Neural cell (in vitro differentiated cells): ENCODE measurements around the gene SNRPA1. TPM values are rescaled to one million over a fixed set of nuclear protein-coding genes. Genes with fewer than 3 reads are reported as not detected.

ENCODE experiments used
- H2AFZ ChIP-seq: fragments of 200-600, 300-800 bp; sonication (generic), shearing (Covaris generic); 2 replicates; pipeline ENCODE4 v1.6.0; 2014; ENCODE audit warnings: low read depth, mild to moderate bottlenecking, antibody characterized with exemption, low read length, moderate library complexity
- H3F3A ChIP-seq: fragments of 200-600 bp; shearing (Covaris generic); 2 replicates; pipeline ENCODE4 v1.6.1; 2016; ENCODE audit warnings: mild to moderate bottlenecking, moderate library complexity, mixed read lengths, antibody characterized with exemption, low read length; ENCODE audit not compliant: insufficient read depth, poor library complexity, severe bottlenecking
- H3K27ac ChIP-seq: fragments of 200-600, 300-800 bp; sonication (generic), shearing (Covaris generic); 2 replicates; pipeline ENCODE4 v1.5.1; 2014; ENCODE audit warnings: mild to moderate bottlenecking, low read length, moderate library complexity
- H3K27me3 ChIP-seq: fragments of 300-800, 200-600 bp; sonication (generic), shearing (Covaris generic); 2 replicates; pipeline ENCODE4 v1.6.0; 2014; ENCODE audit warnings: mild to moderate bottlenecking, low read depth, low read length, moderate library complexity; ENCODE audit not compliant: insufficient read depth
- H3K36me3 ChIP-seq: fragments of 300-800, 200-600 bp; sonication (generic), shearing (Covaris generic); 2 replicates; pipeline ENCODE4 v1.5.1; 2014; ENCODE audit warnings: mild to moderate bottlenecking, antibody characterized with exemption, low read length, moderate library complexity; ENCODE audit not compliant: insufficient read depth
- H3K4me2 ChIP-seq: fragments of 300-800, 200-600 bp; sonication (generic), shearing (Covaris generic); 2 replicates; pipeline ENCODE4 v1.6.0; 2014; ENCODE audit warnings: mild to moderate bottlenecking, low read length
- H3K4me3 ChIP-seq: fragments of 300-800, 200-600 bp; sonication (generic), shearing (Covaris generic); 2 replicates; pipeline ENCODE4 v1.5.1; 2014; ENCODE audit warnings: mild to moderate bottlenecking, low read length, moderate library complexity
- H3K79me2 ChIP-seq: fragments of 200-600 bp; shearing (Covaris generic); replicated peaks from 2 replicates; pipeline ENCODE4 v1.6.0; 2014; ENCODE audit warnings: mild to moderate bottlenecking, low read length, moderate library complexity; ENCODE audit not compliant: insufficient read depth
- H3K9ac ChIP-seq: fragments of 300-800, 200-600 bp; sonication (generic), shearing (Covaris generic); 2 replicates; pipeline ENCODE4 v1.6.1; 2016; ENCODE audit warnings: mild to moderate bottlenecking, low read length, mixed read lengths
- H3K9me2 ChIP-seq: fragments of 200-600 bp; shearing (Covaris generic); 2 replicates; pipeline ENCODE4 v1.6.1; 2016; ENCODE audit warnings: mild to moderate bottlenecking, low read length, mixed read lengths; ENCODE audit not compliant: insufficient read depth
- H3K9me3 ChIP-seq: fragments of 200-600, 300-800 bp; sonication (generic), shearing (Covaris generic); 2 replicates; pipeline ENCODE4 v1.6.1; 2016; ENCODE audit warnings: mild to moderate bottlenecking, mixed run types, low read length, moderate library complexity, mixed read lengths
- H4K20me1 ChIP-seq: fragments of 200-600 bp; shearing (Covaris generic); 2 replicates; pipeline ENCODE4 v1.6.1; 2016; ENCODE audit warnings: mild to moderate bottlenecking, mixed run types; ENCODE audit not compliant: insufficient read depth
- CTCF ChIP-seq: fragments of 450-650 bp; IDR thresholded peaks from 2 replicates; pipeline ENCODE4 v1.5.1; 2014; ENCODE audit warnings: antibody characterized with exemption, mild to moderate bottlenecking, moderate library complexity; ENCODE audit not compliant: poor library complexity, severe bottlenecking
- EP300 ChIP-seq: fragments of 450-650 bp; conservative IDR thresholded peaks from 2 replicates; pipeline ENCODE4 v1.6.1; 2014; ENCODE audit warnings: antibody characterized with exemption, mild to moderate bottlenecking, moderate library complexity; ENCODE audit not compliant: poor library complexity, severe bottlenecking
- EZH2 ChIP-seq: fragments of 200-600, 300-800 bp; shearing (Covaris generic), sonication (generic); IDR thresholded peaks from 2 replicates; pipeline ENCODE4 v1.6.1; 2014; ENCODE audit warnings: antibody characterized with exemption, low read length, borderline replicate concordance, mild to moderate bottlenecking; ENCODE audit not compliant: insufficient read depth, poor library complexity, severe bottlenecking
- MXI1 ChIP-seq: fragments of 450-650 bp; conservative IDR thresholded peaks from 2 replicates; pipeline ENCODE4 v1.6.1; 2014; ENCODE audit warnings: antibody characterized with exemption, mild to moderate bottlenecking; ENCODE audit not compliant: poor library complexity, severe bottlenecking
- POLR2AphosphoS5 ChIP-seq: IDR thresholded peaks from 2 replicates; pipeline ENCODE4 v1.6.1; 2012
- RAD21 ChIP-seq: fragments of 450-650 bp; conservative IDR thresholded peaks from 2 replicates; pipeline ENCODE4 v1.6.1; 2014; ENCODE audit warnings: antibody characterized with exemption, mild to moderate bottlenecking, moderate library complexity
- REST ChIP-seq: IDR thresholded peaks from 2 replicates; pipeline ENCODE4 v1.6.1; 2012; ENCODE audit warnings: borderline replicate concordance
- TAF1 ChIP-seq: IDR thresholded peaks from 2 replicates; pipeline ENCODE4 v1.6.1; 2012; ENCODE audit warnings: low read depth
- polyA plus RNA-seq: library from polyadenylated mRNA; depleted of rRNA; stranded (reverse); fragments of >200 nt; gene quantifications from 2 replicates; pipeline ENCODE4 v1.2.3, GENCODE V29; 2014

Gene SNRPA1
- polyA plus RNA-seq, 1 donor from 2014 or later = 53.6 TPM

GRCh38 chr15:101246824-101247745 is 48.0 kb downstream of the SNRPA1 start (continued):
- no peak for TF ChIP-seq EZH2

GRCh38 chr15:101246391-101246790 is 48.7 kb downstream of the SNRPA1 start:
- H4K20me1 ChIP-seq = no peaks in the 10 kb centered on the region
- H3K9me3 ChIP-seq = no peaks in the 10 kb centered on the region
- H3K9ac ChIP-seq = no peak overlapping the region
- H3K9me2 ChIP-seq = no peaks in the 10 kb centered on the region
- H3K4me2 ChIP-seq = no peak overlapping the region
- no peak overlapping the region for H3K27ac ChIP-seq
- H3K4me3 ChIP-seq = no peak overlapping the region
- no peak overlapping the region for H2AFZ ChIP-seq
- peaks cover 3% of the 10 kb centered on the region for H3F3A ChIP-seq
- TF ChIP-seq MXI1 = no peak
- TF ChIP-seq POLR2AphosphoS5 = no peak
- no peak for TF ChIP-seq TAF1
- TF ChIP-seq EP300 = no peak
- no peak for TF ChIP-seq EZH2
- no peak for TF ChIP-seq REST
- TF ChIP-seq RAD21 = no peak
- TF ChIP-seq CTCF = no peak
- H3K27me3 ChIP-seq = no peaks in the 10 kb centered on the region
- peaks cover 61% of the 10 kb centered on the region for H3K79me2 ChIP-seq
- H3K36me3 ChIP-seq = no peaks in the 10 kb centered on the region

GRCh38 chr15:101244889-101245668 is 50.0 kb downstream of the SNRPA1 start:
- TF ChIP-seq POLR2AphosphoS5 (no peak), EP300 (no peak), TAF1 (no peak), REST (no peak), EZH2 (no peak), RAD21 (no peak)
- Histone ChIP-seq H4K20me1 (no peaks in the 10 kb centered on the region), H3K4me3 (no peak overlapping the region), H3K9me3 (no peaks in the 10 kb centered on the region), H3K27me3 (no peaks in the 10 kb centered on the region), H3K36me3 (no peaks in the 10 kb centered on the region), H3K4me2 (no peak overlapping the region), H3K27ac (no peak overlapping the region), H3K79me2 (peaks cover 63% of the 10 kb centered on the region), H3K9me2 (no peaks in the 10 kb centered on the region), H3K9ac (no peak overlapping the region), H2AFZ (no peak overlapping the region), H3F3A (no peaks in the 10 kb centered on the region)
